H1 (cell line): ENCODE results near the gene SAG. TPM values are rescaled to one million over a fixed set of nuclear protein-coding genes. Genes with fewer than 3 reads are reported as not detected.

Experiments
- CHD7 ChIP-seq: fragments of 300-600 bp; sonication (generic); IDR thresholded peaks from 2 replicates; pipeline ENCODE4 v1.7.1; 2012; ENCODE audit warnings: low read length, moderate library complexity, mild to moderate bottlenecking, inconsistent platforms; ENCODE audit not compliant: insufficient replicate concordance
- GABPA ChIP-seq: IDR thresholded peaks from 2 replicates; pipeline ENCODE4 v1.6.1; 2011; ENCODE audit warnings: mild to moderate bottlenecking, low read length, moderate library complexity, borderline replicate concordance; ENCODE audit not compliant: insufficient read depth
- MAFK ChIP-seq: IDR thresholded peaks from 2 replicates; pipeline ENCODE4 v1.6.1; 2012; ENCODE audit warnings: low read depth, mild to moderate bottlenecking, improper control_type of control experiment, low read length
- MAX ChIP-seq: IDR thresholded peaks from 2 replicates; pipeline ENCODE4 v1.6.1; 2012; ENCODE audit warnings: inconsistent platforms
- RNF2 ChIP-seq: fragments of 200-900, 300-1000 bp; sonication (generic); IDR thresholded peaks from 2 replicates; pipeline ENCODE4 v1.7.1; 2016; ENCODE audit warnings: borderline replicate concordance, low read depth, mild to moderate bottlenecking, antibody characterized with exemption, low read length; ENCODE audit not compliant: poor library complexity, severe bottlenecking; ENCODE audit errors: missing control alignments
- SIN3A ChIP-seq, 2 experiments: IDR thresholded peaks in 1 of 2; conservative IDR thresholded peaks in 1 of 2; 2 replicates each; pipeline ENCODE4 v1.6.1; 2011 to 2012; ENCODE audit warnings: low read length in 2 of 2, improper control_type of control experiment in 1 of 2, low read depth in 1 of 2, mild to moderate bottlenecking in 1 of 2
- polyA plus RNA-seq, 7 experiments: library from polyadenylated mRNA; depleted of rRNA in 3 of 7; stranded (reverse) in 5 of 7; unstranded in 2 of 7; fragments of >200 nt in 5 of 7; fragments of 200-250 nt in 2 of 7; gene quantifications; 1 replicate in 5 of 7; 2 replicates in 1 of 7; 4 replicates in 1 of 7; pipeline versions ENCODE4 v1.2.1 to v1.2.3, GENCODE V29; 2011 to 2013; ENCODE audit warnings: missing spikeins in 2 of 7, mixed read lengths in 2 of 7
- total RNA-seq: library from RNA; stranded (reverse); fragmentation: NEBNext Ultra II Directional; extraction: Animal tissue kit (Norgen Biotek cat#: 25700); gene quantifications from 2 replicates; pipeline ENCODE4 v1.2.1, GENCODE V29; 2021

The SAG gene
- total and polyA plus RNA-seq, 2 of the 8 experiments (the other 6 are each of a cell fraction or from before 2014, with no cell fraction given) = not detected

GRCh38 chr2:233380132-233380895 is 72.7 kb downstream of the SAG start (continued):
- TF ChIP-seq CHD7 (no peak), GABPA (no peak), MAFK (no peak), MAX (no peak), RNF2 (no peak), SIN3A (conservative IDR thresholded peaks at IDR 0.05 in 1 of 2, IDR thresholded peaks at IDR 0.05 in 1 of 2; ENCODE audit: low read depth in 1 of 2, low read length in 2 of 2) (no peak)
